ENCODE results near the gene DFFB.
"Not testable (repeated sequence)": the region's sequence is repeated elsewhere in the genome, so short reads cannot be mapped to it uniquely, and the experiment has no call there.

Gene DFFB

GRCh38 chr1:3909615-3910014, 52.3 kb downstream of the DFFB start:
- DNase-seq (ENCODE audit: low read depth, low spot score) = no peak

- DNase-seq (ENCODE audit: low read depth, low spot score) = no peak
Measured at GRCh38 chr1:3910049-3910731, 52.9 kb downstream of the DFFB start.

GRCh38 chr1:3910857-3911845, 53.9 kb downstream of the DFFB start:
- peak; percentile 51 for DNase-seq (ENCODE audit: low read depth, low spot score)

- DNase-seq (ENCODE audit: low read depth, low spot score) = no peak
Measured at GRCh38 chr1:3911981-3912808, 54.9 kb downstream of the DFFB start.

- DNase-seq (ENCODE audit: low read depth, low spot score) = no peak
Measured at GRCh38 chr1:3912809-3913685, 55.8 kb downstream of the DFFB start.

- DNase-seq (ENCODE audit: low read depth, low spot score) = no peak
Measured at GRCh38 chr1:3914331-3914851, 57.1 kb downstream of the DFFB start.

GRCh38 chr1:3914911-3915310, 57.6 kb downstream of the DFFB start:
- DNase-seq (ENCODE audit: low read depth, low spot score) = no peak

- no peak for DNase-seq (ENCODE audit: low read depth, low spot score)
Measured at GRCh38 chr1:3915551-3916121, 58.4 kb downstream of the DFFB start.

GRCh38 chr1:3917761-3918160, 60.5 kb downstream of the DFFB start:
- DNase-seq (ENCODE audit: low read depth, low spot score) = no peak

- not testable (repeated sequence) for DNase-seq (ENCODE audit: low read depth, low spot score)
Measured at GRCh38 chr1:3918359-3918758, 61.1 kb downstream of the DFFB start.

- no peak for DNase-seq (ENCODE audit: low read depth, low spot score)
Measured at GRCh38 chr1:3918966-3919611, 61.8 kb downstream of the DFFB start.

- DNase-seq (ENCODE audit: low read depth, low spot score) = no peak
Measured at GRCh38 chr1:3919706-3920105, 62.4 kb downstream of the DFFB start.

GRCh38 chr1:3921765-3922164, 64.5 kb downstream of the DFFB start:
- DNase-seq (ENCODE audit: low read depth, low spot score) = no peak

GRCh38 chr1:3922201-3922725, 65.0 kb downstream of the DFFB start:
- DNase-seq (ENCODE audit: low read depth, low spot score) = no peak

GRCh38 chr1:3922851-3923250, 65.6 kb downstream of the DFFB start:
- DNase-seq (ENCODE audit: low read depth, low spot score) = no peak

- DNase-seq (ENCODE audit: low read depth, low spot score) = no peak
Measured at GRCh38 chr1:3923378-3924185, 66.3 kb downstream of the DFFB start.

- DNase-seq (ENCODE audit: low read depth, low spot score) = no peak
Measured at GRCh38 chr1:3924186-3924824, 67.0 kb downstream of the DFFB start.

- DNase-seq (ENCODE audit: low read depth, low spot score) = no peak
Measured at GRCh38 chr1:3924825-3925220, 67.5 kb downstream of the DFFB start.

Data from activated naive CD8-positive, alpha-beta T cell treated with anti-CD3 and anti-CD28 coated beads, Interleukin-2, amount 50 U/mL, for 16 hours (primary cell).